Stimulated activated CD4-positive, alpha-beta T cell treated with anti-CD3 and anti-CD28 coated beads, TNF-alpha, amount 100 ng/mL, for 24 hours (primary cell): ENCODE measurements around the gene PGAM5.

Source experiments
- DNase-seq, 3 experiments: peaks; one replicate each; pipeline ENCODE4 v3.0.0-alpha.2; 2020; ENCODE audit warnings: low read depth in 3 of 3

Gene PGAM5

DNA sequence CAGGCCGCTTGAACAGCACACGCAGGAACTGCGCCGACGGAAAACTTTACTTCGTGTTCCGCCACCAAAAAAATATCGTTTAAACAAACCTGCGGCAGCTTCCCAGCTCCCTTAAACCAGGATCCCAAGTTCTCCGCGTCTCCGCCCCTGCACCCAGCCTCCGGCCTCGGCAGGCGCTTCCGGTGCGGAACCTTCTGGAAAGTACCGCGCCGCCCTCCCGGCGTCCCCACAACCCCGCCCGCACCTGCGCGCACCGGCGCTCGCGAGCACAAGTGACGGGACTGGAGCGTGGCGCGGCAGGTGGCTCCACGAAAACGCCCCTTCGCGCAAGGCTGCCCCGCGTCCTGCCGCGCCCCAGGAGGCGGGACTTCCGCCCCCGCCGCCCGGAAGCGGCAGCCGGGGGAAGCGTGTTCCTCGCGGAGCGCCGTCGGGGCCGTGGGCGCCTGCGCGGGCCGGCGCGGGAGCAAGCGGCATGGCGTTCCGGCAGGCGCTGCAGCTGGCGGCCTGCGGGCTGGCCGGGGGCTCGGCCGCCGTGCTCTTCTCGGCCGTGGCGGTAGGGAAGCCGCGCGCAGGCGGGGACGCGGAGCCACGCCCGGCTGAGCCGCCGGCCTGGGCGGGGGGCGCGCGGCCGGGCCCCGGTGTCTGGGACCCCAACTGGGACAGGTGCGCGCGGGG is at the start of gene PGAM5:
Gene PGAM5, plus strand, starts transcription at position 438 of the 675 bp plus-strand sequence. Its CDS starts 35 bp downstream, at position 473.
- DNase-seq, result peak; percentile 73 to 82 (median 75)

DNA sequence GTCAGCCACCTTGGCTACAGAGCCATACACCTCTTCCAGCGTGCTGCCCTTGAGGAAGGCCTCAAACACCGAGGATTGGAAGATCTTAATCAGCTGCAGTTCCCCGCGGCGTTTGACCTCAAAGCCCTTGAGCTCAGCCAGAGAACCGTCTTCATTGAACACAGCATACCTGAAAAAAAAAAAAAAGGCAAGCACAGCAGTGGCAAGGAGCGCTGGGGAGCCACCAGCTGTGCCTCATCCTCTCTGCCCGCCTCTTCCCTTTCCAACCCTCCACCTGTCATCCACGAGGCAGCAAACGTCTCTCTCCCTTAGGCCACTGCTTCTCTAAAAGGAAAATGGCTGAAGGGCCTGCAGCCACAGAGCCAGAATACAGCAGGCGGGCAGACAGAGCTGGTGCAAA is 49.6 kb upstream of the PGAM5 start:
- no peak for DNase-seq

DNA sequence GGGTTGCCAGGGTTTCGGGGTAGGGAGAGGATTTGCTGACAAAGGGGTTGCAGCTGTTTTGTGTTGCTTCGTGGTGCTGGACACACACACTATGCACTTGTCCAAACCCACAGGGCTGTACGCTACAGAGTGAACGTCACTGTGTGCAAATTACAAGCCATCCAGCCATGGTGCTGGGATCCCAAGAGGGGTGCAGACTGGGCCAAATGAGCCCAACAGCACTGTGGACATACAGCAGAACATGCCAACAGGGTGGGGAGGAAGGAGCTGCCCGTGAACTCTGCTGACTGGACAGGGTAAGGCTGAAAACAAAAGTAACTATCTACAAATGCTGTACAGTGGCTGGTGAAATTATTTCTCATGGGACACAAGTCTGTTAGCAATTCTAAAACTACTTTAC is 48.7 kb upstream of the PGAM5 start:
- DNase-seq, result no peak

DNA sequence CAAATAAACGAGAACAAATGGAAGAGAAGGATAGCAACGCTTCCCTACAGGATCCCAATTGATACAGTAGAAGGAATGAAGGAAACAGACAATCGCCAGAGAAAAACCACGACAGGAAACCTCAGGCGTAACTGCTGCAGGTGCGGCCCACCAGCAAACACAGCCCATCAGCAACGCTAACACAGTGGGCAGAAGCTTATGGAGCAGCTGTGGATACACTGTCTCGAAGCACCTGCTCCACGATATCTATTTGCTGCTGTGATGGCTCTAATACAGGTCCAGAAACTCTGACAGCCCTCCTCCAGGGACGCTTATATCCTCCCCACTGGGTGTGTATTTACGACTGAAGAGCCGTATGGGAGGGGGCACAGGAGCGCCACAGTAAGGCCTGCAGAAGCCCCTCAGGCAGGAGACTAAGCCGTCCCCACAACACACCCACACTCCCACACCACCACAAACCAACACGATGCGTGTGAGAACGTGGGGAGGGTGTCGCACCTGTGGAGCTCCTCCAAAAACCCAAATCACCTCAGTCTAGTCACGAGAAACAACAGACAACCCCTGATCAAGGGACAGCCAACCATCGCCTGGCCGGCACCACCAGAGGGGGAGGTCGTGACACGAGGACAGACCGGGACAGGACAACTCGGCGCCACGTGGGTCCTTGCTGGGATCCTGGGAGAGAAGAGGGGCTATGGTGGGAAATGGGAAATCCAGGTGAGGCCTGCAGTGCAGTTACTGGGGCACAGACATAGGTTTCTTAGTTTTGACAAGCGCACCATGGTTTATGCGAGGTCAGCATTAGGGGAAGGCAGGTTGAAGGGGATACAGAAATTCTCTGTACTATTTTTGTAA is 47.5 kb upstream of the PGAM5 start:
- no peak for DNase-seq

DNA sequence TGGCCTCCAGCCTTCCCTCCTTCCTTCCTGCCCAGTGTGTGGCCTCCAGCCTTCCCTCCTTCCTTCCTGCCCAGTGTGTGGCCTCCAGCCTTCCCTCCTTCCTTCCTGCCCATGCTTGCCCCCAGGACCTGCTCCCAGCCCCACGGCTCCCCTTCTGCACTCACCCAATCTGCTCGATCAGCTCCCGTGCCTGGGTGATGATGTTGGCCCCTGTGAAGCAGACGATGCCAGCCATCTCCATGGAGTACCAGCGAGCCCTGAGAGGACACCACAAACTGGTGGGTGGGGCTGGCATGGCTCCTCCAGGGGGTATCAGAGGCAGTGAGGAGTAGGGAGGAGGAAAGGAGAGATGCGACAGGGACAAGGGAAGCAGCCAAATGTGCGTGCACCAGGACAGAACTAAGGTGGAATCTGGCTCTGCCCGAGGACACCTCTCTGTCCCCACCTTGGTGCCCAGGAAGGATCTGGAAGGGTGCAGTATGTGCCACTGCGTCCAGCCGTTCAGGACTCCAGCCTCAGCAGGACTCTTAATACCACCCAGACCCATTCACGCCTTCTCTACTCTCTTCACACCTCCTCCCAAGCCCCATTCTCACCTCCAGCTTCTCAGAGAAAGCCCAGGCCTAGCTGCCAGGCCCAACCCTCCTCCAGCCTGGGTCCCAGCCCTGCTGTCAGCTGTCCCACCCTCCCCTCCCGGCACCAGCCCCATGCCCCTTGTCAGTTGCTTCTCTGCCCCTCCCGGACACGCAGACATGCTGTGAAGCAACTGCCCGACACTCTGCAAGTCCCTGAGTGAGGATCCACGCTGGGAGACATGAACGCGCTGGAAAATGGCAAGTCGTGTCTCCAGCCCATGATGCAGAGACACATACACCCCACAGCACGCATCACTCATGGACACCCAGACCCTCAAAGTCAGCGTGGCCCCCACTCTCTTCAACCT is 46.2 kb upstream of the PGAM5 start:
- no peak for DNase-seq

DNA sequence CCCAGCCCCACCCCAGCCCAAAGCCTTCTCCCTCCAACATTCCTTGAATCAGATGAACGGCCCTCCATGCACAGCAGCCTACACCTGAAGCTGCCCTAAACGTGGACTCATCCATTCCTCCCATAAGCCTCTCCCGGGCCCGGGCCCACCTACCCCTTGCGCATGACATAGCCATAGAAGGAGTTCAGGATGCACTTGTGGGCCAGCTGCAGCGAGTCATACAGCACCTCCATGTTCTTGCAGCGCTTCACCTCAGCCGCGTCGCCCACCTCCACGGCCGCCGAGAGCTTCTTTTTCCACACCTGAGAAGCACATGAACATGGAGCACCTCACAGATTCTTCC is 45.5 kb upstream of the PGAM5 start:
- DNase-seq, result no peak

DNA sequence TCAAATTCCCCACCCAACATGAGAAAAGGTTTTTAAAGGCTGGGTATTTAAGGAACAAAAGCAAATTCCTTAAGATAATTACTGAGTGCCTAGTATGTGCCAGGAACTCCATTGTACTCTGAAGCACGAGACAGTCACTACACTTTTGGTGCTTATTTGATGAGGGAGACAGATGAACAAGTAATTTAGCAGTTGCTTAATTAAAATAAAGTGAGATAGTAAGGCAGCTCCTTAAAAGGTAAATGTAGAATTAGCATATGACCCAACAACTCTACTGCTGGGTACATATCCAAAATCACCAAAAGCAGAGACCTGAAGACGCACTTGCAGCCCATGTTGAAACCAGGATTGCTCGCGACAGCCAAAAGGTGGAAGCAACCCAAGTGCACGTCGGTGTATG is 44.8 kb upstream of the PGAM5 start:
- DNase-seq, result no peak

DNA sequence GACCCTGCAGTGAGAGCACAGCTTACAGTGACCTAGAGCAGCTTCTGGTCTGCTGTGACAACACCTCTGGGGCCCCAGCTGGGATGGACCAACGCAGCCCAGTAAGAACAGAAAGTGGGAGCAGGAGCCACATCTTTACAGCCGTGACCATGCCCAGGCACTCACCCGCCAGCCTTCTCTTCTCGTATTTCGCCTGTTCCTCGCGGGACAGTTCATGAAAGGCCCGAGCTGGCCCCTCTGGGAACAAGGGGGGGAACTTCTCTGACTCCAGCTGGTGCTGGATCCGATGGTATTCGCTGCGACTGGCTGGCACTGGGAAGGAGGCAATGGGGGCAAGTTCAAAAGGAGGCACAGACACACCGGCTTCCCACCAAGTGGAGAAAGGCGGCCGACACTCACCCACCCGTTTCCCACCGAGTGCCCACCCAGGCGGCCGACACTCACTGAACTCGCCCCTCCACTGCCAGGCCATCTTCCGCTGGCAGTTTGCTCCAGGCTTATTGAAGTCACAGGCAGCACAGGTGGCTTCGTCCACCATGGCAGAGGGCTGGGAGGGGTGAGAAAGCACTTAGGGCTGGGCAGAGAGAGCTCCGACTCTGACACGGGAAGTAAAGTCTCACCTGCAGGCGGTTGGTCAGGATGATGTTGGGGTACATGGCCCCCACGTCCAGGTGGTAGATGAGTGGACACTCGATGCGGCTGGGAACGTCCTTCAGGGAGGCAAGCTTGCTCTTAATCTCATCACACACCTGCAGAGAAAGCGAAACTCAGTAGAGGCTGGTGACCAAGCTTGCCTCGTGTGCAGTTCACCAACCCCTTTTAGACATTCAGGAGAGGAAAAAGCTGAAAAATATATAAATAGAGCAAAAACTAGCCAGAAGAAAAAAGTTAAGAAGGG is 42.2 kb upstream of the PGAM5 start:
- no peak for DNase-seq

DNA sequence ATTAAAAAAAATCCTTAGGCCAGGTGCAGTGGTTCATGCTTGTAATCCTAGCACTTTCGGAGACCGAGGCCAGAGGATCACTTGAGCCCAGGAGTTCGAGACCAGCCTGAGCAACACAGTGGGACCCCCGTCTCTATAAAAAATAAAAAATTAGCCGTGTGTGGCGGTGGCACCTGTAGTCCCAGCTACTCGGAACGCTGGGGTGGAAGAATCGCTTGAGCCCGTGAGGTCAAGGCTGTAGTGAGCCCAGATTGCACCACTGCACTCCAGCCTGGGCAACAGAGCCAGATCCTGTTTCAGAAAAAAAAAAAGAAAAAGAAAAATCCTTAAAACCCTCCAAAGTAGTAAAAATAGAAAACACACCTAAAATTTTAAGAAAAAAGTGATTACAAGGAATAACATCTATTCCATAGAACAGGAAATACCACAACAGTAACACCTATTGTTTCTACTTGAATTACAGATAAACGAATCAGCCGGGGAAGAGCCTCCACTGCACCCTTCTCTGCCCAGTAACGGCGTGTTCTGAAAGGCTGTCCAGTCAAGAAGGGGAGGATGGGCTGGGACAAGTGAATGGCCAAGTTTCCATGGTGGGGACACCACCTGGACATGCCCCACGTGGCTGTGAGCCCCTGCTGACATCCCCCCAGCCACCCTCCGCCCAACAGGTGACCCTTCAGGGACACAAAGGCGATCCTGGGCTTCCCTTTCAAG is 41.3 kb upstream of the PGAM5 start:
- no peak for DNase-seq

DNA sequence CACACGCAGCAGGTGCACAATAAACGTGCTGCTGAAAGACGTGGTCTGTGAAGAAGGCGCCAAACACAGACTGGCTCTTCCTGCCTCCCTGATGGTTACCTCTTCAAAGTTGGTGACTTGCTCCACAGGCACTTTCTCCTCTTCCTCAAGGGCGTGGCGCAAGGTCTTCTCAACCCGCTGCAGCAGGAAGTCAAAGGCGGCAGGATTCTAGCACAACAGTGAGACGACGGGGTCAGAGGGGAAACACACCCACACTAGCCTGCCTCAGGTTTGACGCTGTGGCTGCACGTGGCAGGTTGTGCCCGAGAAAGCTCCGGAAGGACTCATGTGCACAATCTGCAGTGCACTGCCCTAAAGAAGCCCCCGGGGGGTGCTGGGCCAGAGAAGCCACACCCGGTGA is 38.5 kb upstream of the PGAM5 start:
- no peak for DNase-seq

DNA sequence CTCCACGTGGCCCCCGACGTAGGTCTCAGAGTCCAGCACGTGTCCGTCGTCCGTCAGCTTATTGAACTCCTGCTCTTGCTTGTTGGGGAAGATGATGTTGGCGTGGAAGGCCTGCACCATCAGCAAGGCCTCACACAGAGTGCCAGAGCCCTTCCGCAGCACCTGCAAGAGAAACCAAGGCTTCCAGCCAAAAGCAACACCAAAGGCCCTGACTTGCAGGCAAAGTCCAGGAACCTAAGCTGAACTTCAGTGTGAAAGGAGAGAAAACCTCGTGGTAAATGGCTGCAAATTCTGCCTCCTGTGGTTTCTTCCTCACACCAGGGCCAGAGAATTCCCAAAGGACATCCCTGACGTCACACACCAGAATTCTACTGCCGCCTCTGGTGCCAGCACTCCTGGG is 38.0 kb upstream of the PGAM5 start:
- no peak for DNase-seq

DNA sequence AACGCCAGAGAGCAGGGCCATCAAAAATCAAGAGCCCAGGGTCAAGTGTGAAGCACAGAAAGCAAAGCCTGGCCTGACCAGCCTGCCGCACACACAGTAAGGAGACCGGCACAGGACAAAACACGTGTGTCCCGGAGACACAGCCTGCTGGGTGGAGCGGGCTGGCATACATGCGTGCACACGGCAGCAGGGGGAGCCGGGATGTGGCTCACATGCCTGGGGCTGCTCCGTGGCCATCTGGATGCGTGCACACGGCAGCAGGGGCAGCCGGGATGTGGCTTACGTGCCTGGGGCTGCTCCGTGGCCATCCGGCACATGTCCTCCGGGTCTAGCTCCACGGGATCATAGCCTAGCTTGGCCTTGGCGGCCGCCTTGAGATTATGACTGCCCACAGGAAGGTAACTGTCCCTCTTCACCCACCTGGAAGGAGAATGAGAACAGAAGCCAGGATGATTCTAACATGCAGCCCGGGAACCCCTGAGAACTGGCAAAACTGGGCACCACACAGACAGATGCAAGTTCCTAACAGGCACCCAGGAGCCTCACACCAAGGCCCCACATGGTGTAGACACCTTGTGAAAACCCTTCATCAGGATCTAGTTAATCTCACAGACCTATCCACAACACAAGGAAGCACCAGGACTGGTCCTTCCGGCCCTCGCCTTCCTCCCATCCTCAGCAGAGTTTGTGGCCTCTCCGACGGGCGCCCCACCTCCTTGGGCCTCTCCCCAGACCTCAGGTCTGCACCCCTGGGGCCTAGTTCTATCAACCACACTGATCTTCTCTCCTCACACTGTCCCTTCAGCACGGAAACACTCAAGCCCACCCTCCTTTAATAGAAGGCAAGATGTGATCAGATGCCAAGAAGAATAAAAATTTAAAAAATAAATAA is 37.1 kb upstream of the PGAM5 start:
- no peak for DNase-seq

DNA sequence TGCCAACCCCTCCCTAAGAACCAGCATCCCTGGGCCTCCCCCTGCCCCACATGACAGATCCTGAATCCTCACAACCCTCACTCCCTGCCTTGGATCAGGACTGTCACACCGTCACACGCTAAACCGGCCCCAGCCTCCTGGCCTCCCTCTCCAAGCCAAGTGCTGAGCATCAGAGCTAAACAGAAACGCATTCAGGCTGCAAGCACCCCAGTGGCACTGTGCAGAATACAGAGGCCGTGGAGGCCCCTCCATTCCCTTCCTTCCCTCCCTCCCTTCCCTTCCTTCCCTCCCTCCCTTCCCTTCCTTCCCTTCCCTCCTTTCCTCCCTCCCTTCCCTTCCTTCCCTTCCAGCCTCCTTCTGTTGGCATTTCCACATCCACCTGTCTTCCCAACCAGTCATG is 36.1 kb upstream of the PGAM5 start:
- no peak for DNase-seq

DNA sequence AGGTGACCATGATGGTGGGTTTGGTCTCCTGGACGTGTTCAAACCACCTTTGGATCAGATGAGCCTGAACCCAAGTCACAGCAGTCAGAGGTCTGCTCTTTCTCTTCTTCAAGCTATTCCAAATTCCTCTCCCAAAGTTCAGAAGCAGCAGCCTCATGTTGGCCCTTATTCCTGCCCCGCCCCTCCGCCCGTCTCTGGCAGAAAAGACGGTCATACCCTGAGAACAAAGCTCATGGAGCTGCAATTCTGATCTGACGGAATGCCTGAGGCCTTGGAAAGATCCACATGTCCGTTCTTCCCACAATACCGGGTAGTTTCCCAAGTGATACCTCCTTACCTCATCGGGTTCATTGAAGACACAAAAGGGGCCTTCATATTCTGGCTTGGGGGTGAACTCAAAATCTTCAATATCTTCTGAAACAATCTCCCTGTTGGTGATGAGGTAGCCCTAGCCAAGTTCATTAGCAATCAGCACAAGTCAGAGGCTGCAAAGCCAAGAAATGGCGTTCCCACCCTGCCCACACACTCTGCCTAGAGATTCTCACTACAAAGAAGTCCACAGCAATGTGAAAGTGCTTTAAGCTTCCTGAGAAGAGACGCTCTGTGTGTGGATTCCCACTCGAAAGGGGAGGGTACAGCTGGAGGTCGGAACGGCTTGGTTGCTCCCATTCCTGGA is 34.7 kb upstream of the PGAM5 start:
- DNase-seq, result no peak

DNA sequence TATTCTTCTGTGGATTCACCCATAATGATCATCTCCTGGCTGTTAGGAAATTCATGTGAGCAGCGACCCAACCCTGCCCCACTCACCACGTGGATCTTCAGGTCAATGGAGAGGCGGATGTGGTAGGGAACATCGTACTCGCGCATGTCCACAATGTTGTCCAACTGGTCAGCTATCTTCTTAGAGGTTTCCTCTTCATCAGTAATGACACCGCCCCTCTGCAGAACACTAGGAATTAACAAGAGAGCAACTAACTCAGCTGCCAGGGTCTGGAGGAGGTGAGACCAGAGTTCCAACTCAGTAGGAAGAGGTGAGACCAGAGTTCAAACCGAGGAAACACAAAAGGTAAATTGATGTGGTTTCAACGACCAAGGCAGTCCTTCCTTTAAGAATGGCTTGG is 33.1 kb upstream of the PGAM5 start:
- DNase-seq, result no peak

DNA sequence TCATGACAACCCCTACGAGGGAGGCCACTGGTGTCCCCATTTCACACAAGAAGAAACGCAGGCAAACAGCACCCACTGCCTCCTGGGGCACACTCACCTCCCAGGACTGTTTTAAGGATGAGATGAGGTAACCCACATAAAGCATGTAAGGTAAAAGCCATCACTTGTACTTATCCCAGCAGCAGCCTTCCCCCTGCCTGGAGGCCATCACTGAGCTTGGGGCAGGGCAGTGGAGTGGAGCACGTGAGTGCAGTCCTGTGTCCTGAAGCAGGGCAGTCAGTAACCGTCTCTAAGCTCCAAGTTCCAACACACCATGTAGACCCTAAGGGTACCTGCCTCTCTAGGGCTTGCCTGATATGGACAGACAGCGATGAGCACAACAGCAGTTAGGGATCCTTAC is 25.2 kb upstream of the PGAM5 start:
- DNase-seq, result no peak

DNA sequence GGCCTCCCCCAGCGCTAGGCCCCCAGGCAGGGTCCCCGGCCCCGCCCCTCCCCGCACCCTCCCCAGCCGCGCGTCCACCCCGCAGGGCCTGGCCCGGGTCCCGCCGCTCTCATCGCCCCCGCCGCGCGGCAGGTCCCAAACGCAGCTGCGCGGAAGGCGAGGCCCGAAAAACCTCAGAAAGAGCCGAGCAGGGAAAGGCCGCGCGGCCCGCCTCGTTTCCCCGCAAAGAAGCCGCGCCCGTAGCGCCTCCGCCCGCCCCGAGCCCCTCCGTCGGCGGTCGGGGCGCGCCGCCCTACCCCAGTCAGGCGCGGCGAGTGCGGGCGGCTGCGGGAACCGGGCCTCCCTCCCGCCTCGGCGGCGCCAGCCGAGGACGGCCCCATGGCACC is 23.8 kb upstream of the PGAM5 start:
- no peak for DNase-seq

DNA sequence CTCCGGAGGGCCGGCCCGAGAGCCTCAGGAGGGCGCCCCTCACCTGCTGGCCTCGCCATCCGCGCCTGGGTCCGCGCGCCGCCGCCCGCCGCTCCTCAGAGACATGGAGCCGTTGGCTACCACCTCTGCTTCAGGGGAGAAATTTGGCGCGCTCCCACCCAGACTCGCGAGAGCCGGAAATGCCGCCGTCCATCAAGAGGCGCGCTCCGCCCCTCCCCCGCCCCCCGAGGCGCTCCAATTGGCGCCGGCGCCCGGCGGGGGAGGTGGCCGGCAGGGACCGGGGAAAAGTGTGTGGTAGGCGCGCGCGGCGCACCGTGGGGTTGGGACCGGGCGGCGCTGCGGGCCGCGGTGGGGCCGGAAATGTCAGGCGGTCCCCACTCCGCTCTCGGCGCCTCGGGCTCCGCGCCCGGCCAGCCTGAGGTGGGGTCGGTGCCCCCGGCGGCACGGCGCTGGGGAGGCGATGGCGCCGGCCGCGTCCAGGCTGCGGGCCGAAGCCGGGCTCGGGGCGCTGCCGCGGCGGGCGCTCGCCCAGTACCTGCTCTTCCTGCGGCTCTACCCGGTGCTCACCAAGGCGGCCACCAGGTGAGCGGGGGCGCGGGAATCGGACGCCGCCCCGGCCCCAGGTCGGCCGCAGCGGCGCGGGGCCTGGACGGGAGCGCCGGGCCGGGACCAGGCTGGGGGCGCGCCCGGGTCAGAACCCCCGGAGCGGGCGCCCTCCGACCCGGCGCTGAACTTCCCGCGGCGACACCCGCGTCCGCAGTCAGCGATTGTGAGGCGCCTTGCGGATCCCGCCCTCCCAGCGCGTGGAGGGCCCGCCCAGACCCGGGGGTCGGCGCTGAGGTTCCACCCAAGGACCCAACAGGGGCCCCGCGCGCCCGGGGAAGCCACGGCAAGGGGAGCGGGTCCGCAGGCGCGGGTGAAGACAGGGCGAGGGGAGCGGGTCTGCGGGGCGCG is 23.2 kb upstream of the PGAM5 start, which contains the start of the genes POLE and PXMP2:
Gene POLE, minus strand, starts transcription at position 132 of the 954 bp plus-strand sequence. Its CDS starts 27 bp downstream, at position 105.
Gene PXMP2, plus strand, starts transcription at position 377 of the 954 bp plus-strand sequence. Its CDS starts 84 bp downstream, at position 461.
- DNase-seq, result peak; percentile 89 to 95 (median 93)
